Esophagus squamous epithelium (tissue), 5 donors: ENCODE measurements around the gene MATCAP1. TPM values are rescaled to one million over a fixed set of nuclear protein-coding genes. Genes with fewer than 3 reads are reported as not detected.
A peak's percentile ranks its signal among the peaks of the same experiment; 100 is the strongest.

Source experiments
- DNase-seq: peaks from one replicate; lab custom pipeline; 2025; lab: John Stamatoyannopoulos, UW
- H3K27ac ChIP-seq, 4 donors: fragments of 200-600 bp; sonication (generic); one replicate each; pipeline ENCODE4 v1.5.1; 2016 to 2019; ENCODE audit warnings: mild to moderate bottlenecking in 1 of 4
- H3K27me3 ChIP-seq, 4 donors: fragments of 200-600 bp; sonication (generic); 1 replicate in 3 of 4; 2 replicates in 1 of 4; pipeline versions ENCODE4 v1.5.1 to v1.6.0; 2017 to 2021; ENCODE audit warnings: antibody characterized with exemption in 1 of 4
- H3K36me3 ChIP-seq, 3 donors: fragments of 200-600 bp; sonication (generic); one replicate each; pipeline ENCODE4 v1.5.1; 2016 to 2019
- H3K4me1 ChIP-seq, 3 donors: fragments of 200-600 bp; sonication (generic); one replicate each; pipeline ENCODE4 v1.5.1; 2017 to 2019
- H3K4me3 ChIP-seq, 4 donors: fragments of 200-600 bp; sonication (generic); 1 replicate in 3 of 4; 2 replicates in 1 of 4; pipeline ENCODE4 v1.5.1; 2016 to 2019; ENCODE audit warnings: mild to moderate bottlenecking in 2 of 4, moderate library complexity in 1 of 4
- H3K9me3 ChIP-seq, 3 donors: fragments of 200-600 bp; sonication (generic); one replicate each; pipeline ENCODE4 v1.5.1; 2016 to 2019
- CTCF ChIP-seq, 6 experiments: fragments of 450-650 bp in 4 of 6; fragments of 200-600 bp in 2 of 6; sonication (generic) in 2 of 6; IDR thresholded peaks; one replicate each; pipeline ENCODE4 v1.5.1; 2016 to 2019; ENCODE audit warnings: antibody characterized with exemption in 6 of 6, mild to moderate bottlenecking in 4 of 6, moderate library complexity in 4 of 6
- POLR2A ChIP-seq, 4 donors: fragments of 450-650 bp; IDR thresholded peaks; one replicate each; pipeline ENCODE4 v1.6.1; 2017; ENCODE audit warnings: antibody characterized with exemption in 4 of 4, mild to moderate bottlenecking in 4 of 4, moderate library complexity in 3 of 4
- WGBS, 2 donors: methylation state at CpG; one replicate each; pipeline ENCODE4 v1.1.5; 2018; 5-methylcytosine and 5-hydroxymethylcytosine counted together
- intact Hi-C: fragments of 100-400 bp; cut with DNase I; formaldehyde crosslinking; loops from one replicate; pipeline ENCODE4 v1.15.0; 2022
- total RNA-seq, 4 donors: library from RNA; depleted of rRNA; stranded (reverse); fragments of >200 nt; gene quantifications; one replicate each; pipeline ENCODE4 v1.1.0, GENCODE V29; 2016
- donor health status: DM: yes; HTN: yes; CAD: no.

Gene MATCAP1
- total RNA-seq, 4 donors from 2014 or later = 8.8 to 18.8 (median 13.4) TPM

GRCh38 chr16:67191411-67191994 is 7.7 kb upstream of the MATCAP1 start:
- intact Hi-C loops = no loop called here
- TF ChIP-seq POLR2A (IDR thresholded peaks at IDR 0.05) = no peak
- TF ChIP-seq CTCF (IDR thresholded peaks at IDR 0.05) = no peak
- 21 to 26% methylated on average over 9 of the region's 9 CpGs for WGBS, 2 donors
- H3K9me3 ChIP-seq = no peaks in the 10 kb centered on the region
- H3K4me1 ChIP-seq = peaks cover 17 to 45% (median 23%) of the 10 kb centered on the region in 3 donors
- H3K27ac ChIP-seq = peak overlapping the region in 2 of 4 donors; percentile 33 to 87
- H3K36me3 ChIP-seq = peaks cover 20 to 35% (median 25%) of the 10 kb centered on the region in 3 donors
- H3K27me3 ChIP-seq = no peaks in the 10 kb centered on the region
- no peak for DNase-seq
- peak overlapping the region in 3 of 4 donors; percentile 88 to 98 (median 95) for H3K4me3 ChIP-seq

- no peak for DNase-seq
- no peaks in the 10 kb centered on the region for H3K9me3 ChIP-seq
- intact Hi-C loops = no loop called here
- H3K27ac ChIP-seq = no peak overlapping the region
- 80 to 84% methylated on average over 11 to 12 of the region's 13 CpGs for WGBS, 2 donors
- H3K4me1 ChIP-seq = peaks cover 17 to 42% (median 24%) of the 10 kb centered on the region in 3 donors
- TF ChIP-seq POLR2A (IDR thresholded peaks at IDR 0.05) (no peak), CTCF (IDR thresholded peaks at IDR 0.05) (no peak)
- peaks cover 13 to 28% (median 18%) of the 10 kb centered on the region in 3 donors for H3K36me3 ChIP-seq
- H3K4me3 ChIP-seq = peak overlapping the region in 1 of 4 donors; percentile 4
- H3K27me3 ChIP-seq = no peaks in the 10 kb centered on the region
Observed at GRCh38 chr16:67190448-67191399, 7.0 kb upstream of the MATCAP1 start.

- peaks cover 24 to 48% (median 30%) of the 10 kb centered on the region in 3 donors for H3K4me1 ChIP-seq
- H3K27ac ChIP-seq = no peak within 1 kb of the TSS
- no peak for DNase-seq
- H3K27me3 ChIP-seq = no peaks in the 10 kb centered on the region
- WGBS, 2 donors = 57 to 70% methylated on average over 3 to 6 of the region's 6 CpGs
- peaks cover 6 to 21% (median 11%) of the 10 kb centered on the region in 3 donors for H3K36me3 ChIP-seq
- H3K4me3 ChIP-seq = peak within 1 kb of the TSS in 1 of 4 donors; percentile 4
- TF ChIP-seq CTCF (IDR thresholded peaks at IDR 0.05) (no peak), POLR2A (IDR thresholded peaks at IDR 0.05) (no peak)
- H3K9me3 ChIP-seq = no peaks in the 10 kb centered on the region
- intact Hi-C loops = no loop called here
Observed at GRCh38 chr16:67190041-67190440, 6.3 kb upstream of the MATCAP1 start, which contains the start of gene EXOC3L1. EXOC3L1 (minus strand) TSS chr16:67190136; CDS start chr16:67189676, 460 bp downstream.

- WGBS, 2 donors = 86 to 90% methylated on average over 5 to 10 of the region's 15 CpGs
- H3K4me3 ChIP-seq = no peak overlapping the region
- H3K27ac ChIP-seq = no peak overlapping the region
- peaks cover 0 to 8% (median 0%) of the 10 kb centered on the region in 3 donors for H3K36me3 ChIP-seq
- intact Hi-C loops = no loop called here
- DNase-seq = no peak
- TF ChIP-seq POLR2A (IDR thresholded peaks at IDR 0.05) (no peak), CTCF (IDR thresholded peaks at IDR 0.05) (no peak)
- H3K9me3 ChIP-seq = no peaks in the 10 kb centered on the region
- H3K4me1 ChIP-seq = peaks cover 30 to 46% (median 33%) of the 10 kb centered on the region in 3 donors
- no peaks in the 10 kb centered on the region for H3K27me3 ChIP-seq
Observed at GRCh38 chr16:67188798-67189197, 5.0 kb upstream of the MATCAP1 start.
